Stomach smooth muscle (tissue), 2 donors: Measurements from ENCODE around the gene KLHDC7B.
"Not testable (repeated sequence)": the region's sequence is repeated elsewhere in the genome, so short reads cannot be mapped to it uniquely, and the experiment has no call there.

ENCODE experiments used
- H3K27ac ChIP-seq: one replicate; pipeline ENCODE4 v1.7.0; 2013; ENCODE audit warnings: mild to moderate bottlenecking, low read length, inconsistent platforms
- H3K27me3 ChIP-seq, 2 donors: one replicate each; pipeline ENCODE4 v1.7.0; 2013; ENCODE audit warnings: low read length in 2 of 2; ENCODE audit not compliant: insufficient read depth in 2 of 2, control insufficient read depth in 1 of 2
- H3K36me3 ChIP-seq, 2 donors: one replicate each; pipeline ENCODE4 v1.7.0; 2013; ENCODE audit warnings: low read length in 2 of 2; ENCODE audit not compliant: control insufficient read depth in 2 of 2, insufficient read depth in 2 of 2
- H3K4me1 ChIP-seq: one replicate; pipeline ENCODE4 v1.7.0; 2013; ENCODE audit warnings: low read length; ENCODE audit not compliant: control insufficient read depth, insufficient read depth
- H3K4me3 ChIP-seq, 2 donors: one replicate each; pipeline ENCODE4 v1.7.0; 2013; ENCODE audit warnings: low read length in 2 of 2
- H3K9ac ChIP-seq, 2 donors: one replicate each; pipeline ENCODE4 v1.7.0; 2013; ENCODE audit warnings: low read length in 2 of 2, mild to moderate bottlenecking in 1 of 2
- H3K9me3 ChIP-seq, 2 donors: one replicate each; pipeline ENCODE4 v1.7.0; 2013; ENCODE audit warnings: low read length in 2 of 2; ENCODE audit not compliant: control insufficient read depth in 2 of 2
- donor health status: healthy.
- donor health status: Pancreatic carcinoma.

The KLHDC7B gene

DNA sequence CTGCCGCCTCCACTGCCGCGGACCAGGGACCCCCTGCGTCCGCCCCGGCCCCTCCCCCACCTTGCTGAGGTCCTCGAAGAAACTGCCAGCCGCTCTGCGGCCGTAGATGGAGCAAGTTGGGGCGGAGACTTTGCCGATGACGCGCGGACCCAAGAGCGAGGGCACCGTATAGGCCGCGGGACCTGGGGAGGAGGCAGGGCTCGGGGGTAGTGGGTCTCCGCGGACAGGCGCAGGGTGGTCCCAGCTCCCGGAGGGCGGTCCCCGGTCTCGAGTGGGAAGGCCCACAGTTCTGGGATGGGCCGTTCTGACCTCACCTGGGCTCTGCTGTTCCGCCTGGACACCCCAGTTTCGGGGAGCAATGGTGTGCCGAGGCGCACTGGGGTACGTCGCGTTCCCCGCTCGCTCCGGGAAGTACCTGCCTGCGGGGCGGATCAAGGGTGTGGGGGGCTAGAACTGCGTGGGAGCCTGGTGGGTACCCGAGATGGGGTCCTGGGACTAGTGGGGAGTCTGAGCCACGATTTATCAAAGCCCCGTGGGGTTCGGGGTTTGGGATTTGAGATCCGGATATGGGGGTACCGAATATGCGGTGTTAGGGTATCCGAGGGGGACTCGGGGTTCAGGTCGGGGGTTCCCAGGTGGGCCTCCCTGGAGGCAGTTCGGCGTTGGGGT is 14.7 kb upstream of the KLHDC7B start:
- H3K27ac ChIP-seq, result peak overlapping the region; percentile 71
- peak overlapping the region; percentile 58 to 74 for H3K9ac ChIP-seq
- peaks cover 46% of the 10 kb centered on the region for H3K4me1 ChIP-seq
- H3K36me3 ChIP-seq, result no peaks in the 10 kb centered on the region
- peak overlapping the region; percentile 55 to 68 for H3K4me3 ChIP-seq
- no peaks in the 10 kb centered on the region for H3K9me3 ChIP-seq
- peaks cover 15 to 64% of the 10 kb centered on the region in 2 donors for H3K27me3 ChIP-seq

DNA sequence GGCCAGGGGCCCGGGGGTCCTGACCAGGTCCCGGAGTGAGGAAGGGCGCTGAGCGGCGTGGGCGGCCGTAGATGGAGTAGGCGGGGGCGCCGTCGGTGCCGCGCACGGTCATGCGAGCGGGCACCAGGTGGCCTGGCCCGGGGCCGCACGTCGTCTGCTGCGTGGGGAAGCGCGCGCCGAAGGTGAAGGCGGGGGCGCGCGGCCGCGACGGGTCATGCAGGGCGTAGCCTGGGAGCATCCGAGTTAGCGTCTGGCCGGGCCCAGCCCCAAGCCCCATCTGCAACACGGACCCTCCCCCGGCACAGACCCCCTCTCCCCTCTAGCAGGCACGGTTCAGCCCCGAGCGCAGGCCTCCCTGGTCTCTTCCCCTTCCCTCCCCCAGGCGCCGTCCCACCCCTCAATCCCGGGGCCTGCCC is 14.1 kb upstream of the KLHDC7B start:
- peak overlapping the region; percentile 58 to 74 for H3K9ac ChIP-seq
- H3K27me3 ChIP-seq, result peaks cover 19 to 66% of the 10 kb centered on the region in 2 donors
- no peaks in the 10 kb centered on the region for H3K36me3 ChIP-seq
- peak overlapping the region; percentile 55 to 68 for H3K4me3 ChIP-seq
- H3K27ac ChIP-seq, result peak overlapping the region; percentile 71
- no peaks in the 10 kb centered on the region for H3K9me3 ChIP-seq
- peaks cover 42% of the 10 kb centered on the region for H3K4me1 ChIP-seq

- Histone ChIP-seq H3K9ac (peak overlapping the region in 1 of 2 donors; percentile 74), H3K4me3 (peak overlapping the region; percentile 55 to 68), H3K9me3 (no peaks in the 10 kb centered on the region), H3K4me1 (peaks cover 37% of the 10 kb centered on the region), H3K36me3 (no peaks in the 10 kb centered on the region), H3K27ac (peak overlapping the region; percentile 71), H3K27me3 (peaks cover 19 to 66% of the 10 kb centered on the region in 2 donors)
Measured at GRCh38 chr22:50531962-50532674, 13.6 kb upstream of the KLHDC7B start.

GRCh38 chr22:50532824-50533796 is 12.6 kb upstream of the KLHDC7B start:
- no peak overlapping the region for H3K4me3 ChIP-seq
- H3K27ac ChIP-seq, result peak overlapping the region; percentile 71
- peaks cover 19 to 70% of the 10 kb centered on the region in 2 donors for H3K27me3 ChIP-seq
- H3K9ac ChIP-seq, result no peak overlapping the region
- H3K9me3 ChIP-seq, result no peaks in the 10 kb centered on the region
- peaks cover 32% of the 10 kb centered on the region for H3K4me1 ChIP-seq
- H3K36me3 ChIP-seq, result no peaks in the 10 kb centered on the region

DNA sequence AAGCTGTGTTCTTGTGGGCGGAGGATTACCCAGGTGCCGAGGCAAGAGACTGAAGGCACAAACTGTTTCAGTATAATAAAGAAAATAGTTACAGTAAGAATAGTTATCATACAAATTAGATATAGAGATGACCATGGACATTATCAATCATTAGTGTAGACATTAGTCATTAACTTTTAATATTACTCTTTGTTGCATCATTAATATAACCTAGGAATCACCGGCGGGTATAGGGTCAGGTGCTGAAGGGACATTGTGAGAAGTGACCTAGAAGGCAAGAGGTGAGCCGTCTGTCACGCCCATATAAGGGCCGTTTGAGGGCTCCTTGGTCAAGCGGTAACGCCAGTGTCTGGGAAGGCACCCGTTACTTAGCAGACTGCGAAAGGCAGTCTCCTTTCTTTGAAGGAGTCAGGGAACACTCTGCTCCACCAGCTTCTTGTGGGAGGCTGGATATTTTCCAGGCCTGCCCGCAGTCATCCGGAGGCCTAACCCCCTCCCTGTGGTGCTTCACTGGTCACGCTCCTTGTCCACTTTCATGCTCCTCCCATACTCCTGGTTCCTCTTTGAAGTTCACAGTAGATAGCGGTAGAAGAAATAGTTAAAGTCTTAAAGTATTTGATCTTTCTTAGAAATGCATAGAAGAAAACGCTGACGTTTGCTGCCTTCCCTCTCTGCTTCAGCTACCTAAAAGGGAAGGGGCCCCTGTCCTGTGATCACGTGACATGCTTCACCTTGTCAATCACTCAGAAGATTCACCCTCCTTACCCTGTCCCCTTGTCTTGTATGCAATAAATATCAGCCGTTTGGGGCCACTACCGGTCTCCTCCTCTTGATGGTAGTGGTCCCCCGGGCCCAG is 11.6 kb upstream of the KLHDC7B start:
- not testable (repeated sequence) for H3K9ac ChIP-seq, H3K9me3 ChIP-seq, H3K27ac ChIP-seq, H3K4me3 ChIP-seq, H3K36me3 ChIP-seq
- peaks cover 21 to 69% of the 10 kb centered on the region in 2 donors for H3K27me3 ChIP-seq
- H3K4me1 ChIP-seq, result peaks cover 32% of the 10 kb centered on the region

DNA sequence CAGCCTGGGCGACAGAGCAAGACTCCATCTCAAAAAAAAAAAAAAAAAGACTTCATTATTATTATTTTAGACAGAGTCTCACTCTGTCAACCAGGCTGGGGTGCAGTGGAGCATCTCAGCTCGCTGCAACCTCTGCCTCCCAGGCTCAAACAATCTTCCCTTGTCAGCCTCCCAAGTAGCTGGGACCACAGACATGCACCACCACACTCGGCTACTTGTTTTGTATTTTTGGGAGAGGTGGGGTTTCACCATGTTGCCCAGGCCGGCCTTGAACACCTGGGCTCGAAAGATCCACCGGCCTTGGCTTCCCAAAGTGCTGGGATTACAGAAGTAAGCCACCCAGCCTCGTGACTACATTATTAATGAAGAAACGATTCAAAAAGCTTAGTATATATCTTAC is 10.6 kb upstream of the KLHDC7B start:
- Histone ChIP-seq H3K4me1 (peaks cover 24% of the 10 kb centered on the region), H3K27ac (no peak overlapping the region), H3K9ac (no peak overlapping the region), H3K9me3 (no peaks in the 10 kb centered on the region), H3K4me3 (no peak overlapping the region), H3K27me3 (peaks cover 19 to 59% of the 10 kb centered on the region in 2 donors), H3K36me3 (no peaks in the 10 kb centered on the region)

DNA sequence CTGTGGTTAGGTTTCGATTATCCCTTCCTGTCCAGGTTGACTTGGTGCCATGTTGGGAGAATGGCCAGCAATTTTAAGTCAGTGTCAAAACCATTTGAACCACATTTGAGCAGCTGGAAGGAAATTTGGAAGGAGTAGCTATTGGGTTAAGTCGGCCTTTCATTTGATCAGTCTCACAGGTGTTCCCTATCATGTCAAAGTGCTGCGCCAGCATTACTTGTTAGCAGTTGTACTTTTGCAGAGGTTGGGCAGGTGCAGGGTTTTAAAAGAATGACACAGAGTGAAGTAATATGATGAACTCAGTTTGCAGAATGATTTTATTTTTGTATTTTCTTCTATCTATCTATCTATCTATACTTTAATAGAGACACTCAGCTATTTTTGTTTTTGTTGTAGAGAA is 9.5 kb upstream of the KLHDC7B start:
- Histone ChIP-seq H3K4me1 (peaks cover 13% of the 10 kb centered on the region), H3K4me3 (no peak overlapping the region), H3K9me3 (no peaks in the 10 kb centered on the region), H3K27ac (no peak overlapping the region), H3K36me3 (no peaks in the 10 kb centered on the region), H3K27me3 (peaks cover 11 to 48% of the 10 kb centered on the region in 2 donors), H3K9ac (no peak overlapping the region)

GRCh38 chr22:50537765-50538164 is 7.9 kb upstream of the KLHDC7B start:
- peak overlapping the region; percentile 18 for H3K27ac ChIP-seq
- H3K4me1 ChIP-seq, result no peaks in the 10 kb centered on the region
- H3K36me3 ChIP-seq, result no peaks in the 10 kb centered on the region
- H3K4me3 ChIP-seq, result no peak overlapping the region
- peaks cover 13 to 32% of the 10 kb centered on the region in 2 donors for H3K27me3 ChIP-seq
- no peaks in the 10 kb centered on the region for H3K9me3 ChIP-seq
- no peak overlapping the region for H3K9ac ChIP-seq

DNA sequence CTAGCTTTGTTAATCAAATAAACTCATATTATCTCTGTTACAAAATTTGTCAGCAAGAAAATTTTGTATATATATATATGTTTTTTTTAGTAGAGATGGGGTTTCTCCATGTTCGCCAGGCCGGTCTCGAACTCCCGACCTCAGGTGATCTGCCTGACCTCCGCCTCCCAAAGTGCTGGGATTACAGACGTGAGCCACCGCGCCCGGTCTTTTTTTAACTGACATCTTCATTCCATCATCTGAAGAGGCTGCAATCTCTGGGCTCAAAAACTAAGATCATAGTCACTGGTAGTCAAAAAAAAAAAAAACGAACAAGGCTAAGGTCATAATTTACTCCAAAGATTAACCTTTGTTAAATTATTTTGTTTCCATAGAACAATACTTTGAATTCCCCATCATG is 5.3 kb upstream of the KLHDC7B start:
- H3K4me3 ChIP-seq, result no peak overlapping the region
- no peaks in the 10 kb centered on the region for H3K36me3 ChIP-seq
- no peak overlapping the region for H3K9ac ChIP-seq
- H3K27me3 ChIP-seq, result peaks cover 18 to 24% of the 10 kb centered on the region in 2 donors
- peak overlapping the region; percentile 71 for H3K27ac ChIP-seq
- no peaks in the 10 kb centered on the region for H3K9me3 ChIP-seq
- peaks cover 7% of the 10 kb centered on the region for H3K4me1 ChIP-seq

DNA sequence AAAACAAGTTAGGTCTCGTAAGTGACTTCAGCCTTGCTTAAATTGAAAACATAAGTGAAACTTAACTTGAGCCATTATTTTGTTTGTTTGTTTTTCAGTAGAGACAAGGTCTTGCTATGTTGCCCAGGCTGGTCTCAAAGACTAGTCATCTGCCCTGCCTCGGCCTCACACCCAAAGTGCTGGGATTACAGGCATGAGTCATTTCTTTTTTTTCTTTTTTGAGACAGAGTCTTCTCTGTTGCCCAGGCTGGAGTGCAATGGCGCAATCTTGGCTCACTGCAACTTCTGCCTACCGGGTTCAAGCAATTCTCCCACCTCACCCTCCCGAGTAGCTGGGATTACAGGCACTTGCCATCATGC is 4.1 kb upstream of the KLHDC7B start:
- H3K27me3 ChIP-seq, result peaks cover 23 to 28% of the 10 kb centered on the region in 2 donors
- not testable (repeated sequence) for H3K36me3 ChIP-seq, H3K9me3 ChIP-seq, H3K9ac ChIP-seq, H3K4me3 ChIP-seq, H3K27ac ChIP-seq, H3K4me1 ChIP-seq
